GM19372 (cell line): Measurements from ENCODE around the gene LRRC61.
A peak's percentile ranks its signal among the peaks of the same experiment; 100 is the strongest.
"Not testable (repeated sequence)": the region's sequence is repeated elsewhere in the genome, so short reads cannot be mapped to it uniquely, and the experiment has no call there.

ENCODE experiments used
- ATAC-seq: cut with Tn5 transposase; IDR thresholded peaks from one replicate; pipeline ENCODE4 v1.9.1; 2021; ENCODE audit warnings: mild to moderate bottlenecking, low read depth, moderate library complexity; ENCODE audit not compliant: unreplicated experiment

LRRC61 gene, protein sequence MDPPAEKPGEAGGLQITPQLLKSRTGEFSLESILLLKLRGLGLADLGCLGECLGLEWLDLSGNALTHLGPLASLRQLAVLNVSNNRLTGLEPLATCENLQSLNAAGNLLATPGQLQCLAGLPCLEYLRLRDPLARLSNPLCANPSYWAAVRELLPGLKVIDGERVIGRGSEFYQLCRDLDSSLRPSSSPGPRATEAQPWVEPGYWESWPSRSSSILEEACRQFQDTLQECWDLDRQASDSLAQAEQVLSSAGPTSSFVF

DNA sequence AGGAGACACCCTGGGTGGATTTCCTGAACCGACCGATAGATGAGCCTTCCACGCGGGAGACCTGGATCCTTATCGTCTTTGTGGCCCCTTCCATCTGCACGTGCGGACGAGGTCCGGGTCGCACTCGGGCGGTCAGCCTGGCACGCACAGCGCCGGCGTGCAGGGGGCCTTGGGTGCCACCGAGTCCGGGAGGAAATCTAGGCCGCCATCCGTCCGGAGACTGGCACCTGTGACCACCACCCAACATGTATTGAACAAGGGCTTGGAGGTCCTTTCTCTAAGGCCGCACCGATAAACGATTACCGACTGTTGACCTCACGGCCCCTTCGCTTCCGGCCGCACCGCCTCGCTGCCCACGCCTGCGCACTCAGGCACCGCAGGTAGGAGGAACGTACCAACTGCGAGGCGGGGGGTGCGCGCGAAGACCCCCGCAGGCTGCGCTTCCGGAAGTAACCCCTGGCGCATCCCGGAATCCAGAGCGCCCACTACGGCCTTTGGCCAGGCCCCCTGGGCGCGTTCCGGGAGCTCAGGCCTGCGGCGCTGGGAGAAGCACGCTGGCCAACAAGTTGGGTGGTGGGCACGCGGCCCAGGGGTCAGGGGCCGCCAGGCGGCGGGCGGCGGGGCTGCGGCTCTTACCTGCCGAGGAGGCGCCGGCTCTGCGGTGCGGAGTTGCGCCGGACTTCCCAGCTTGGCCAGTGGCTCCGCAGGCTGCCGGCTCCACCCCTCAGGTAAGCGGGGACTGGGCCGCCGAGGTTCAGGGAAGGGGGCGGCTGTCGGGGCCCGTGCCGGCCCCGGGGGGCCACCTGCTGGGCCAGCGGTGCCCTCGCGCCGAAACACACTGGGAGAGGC lies at the start of gene LRRC61, which contains the start of gene ACTR3C:
Gene LRRC61 (plus strand): TSS at position 523 of the 849 bp plus-strand sequence. CDS start 13,507 bp downstream, outside the sequence.
Gene ACTR3C (minus strand): TSS at position 713 of the 849 bp plus-strand sequence. CDS start 28,249 bp downstream, outside the sequence.
- peak; percentile 57 for ATAC-seq

DNA sequence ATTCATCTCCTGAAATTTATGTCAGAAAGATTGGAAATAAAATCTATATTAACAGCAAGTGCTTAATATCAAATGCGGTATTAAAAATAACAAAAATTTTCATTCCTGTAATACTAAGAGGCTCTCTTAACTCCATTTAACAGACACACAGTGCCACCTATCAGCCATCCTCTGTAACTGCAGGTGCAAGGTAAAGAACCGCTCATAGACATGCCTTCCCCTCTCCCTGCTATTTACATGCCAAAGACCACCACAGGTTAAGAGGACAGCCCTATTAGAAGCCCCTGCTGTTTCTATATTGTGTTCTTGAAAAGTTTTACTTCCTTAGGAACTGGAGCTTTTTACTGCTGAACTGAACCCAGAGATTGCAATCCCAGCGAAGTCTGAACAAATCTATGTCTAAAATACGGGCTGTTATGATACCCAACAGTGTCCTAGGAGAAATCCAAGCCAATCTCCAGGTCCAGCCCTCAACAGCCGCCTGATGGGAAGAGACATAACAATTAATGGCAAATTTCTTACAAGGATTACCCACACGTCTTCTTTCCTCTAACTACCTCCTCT lies 46.9 kb upstream of the LRRC61 start:
- ATAC-seq, result peak; percentile 65

DNA sequence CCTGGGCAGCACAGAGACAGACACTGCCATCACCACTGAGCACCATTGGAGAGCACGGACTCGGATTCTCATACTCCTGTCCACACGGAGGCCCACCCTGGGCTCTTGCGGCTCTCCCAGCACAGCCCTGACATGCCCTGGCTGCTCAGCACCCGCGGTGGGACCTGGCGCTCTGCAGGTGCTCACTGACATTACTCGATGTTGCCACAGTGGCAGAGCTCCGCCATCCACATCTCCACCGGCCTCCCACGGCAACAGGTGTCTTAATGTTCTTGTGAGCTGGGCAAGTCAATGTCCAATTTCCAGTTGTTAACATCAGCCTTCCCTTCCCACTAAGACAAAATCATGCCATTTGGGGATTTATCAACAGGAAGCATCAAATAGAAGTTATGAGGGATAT lies 44.8 kb upstream of the LRRC61 start:
- ATAC-seq, result not testable (repeated sequence)

DNA sequence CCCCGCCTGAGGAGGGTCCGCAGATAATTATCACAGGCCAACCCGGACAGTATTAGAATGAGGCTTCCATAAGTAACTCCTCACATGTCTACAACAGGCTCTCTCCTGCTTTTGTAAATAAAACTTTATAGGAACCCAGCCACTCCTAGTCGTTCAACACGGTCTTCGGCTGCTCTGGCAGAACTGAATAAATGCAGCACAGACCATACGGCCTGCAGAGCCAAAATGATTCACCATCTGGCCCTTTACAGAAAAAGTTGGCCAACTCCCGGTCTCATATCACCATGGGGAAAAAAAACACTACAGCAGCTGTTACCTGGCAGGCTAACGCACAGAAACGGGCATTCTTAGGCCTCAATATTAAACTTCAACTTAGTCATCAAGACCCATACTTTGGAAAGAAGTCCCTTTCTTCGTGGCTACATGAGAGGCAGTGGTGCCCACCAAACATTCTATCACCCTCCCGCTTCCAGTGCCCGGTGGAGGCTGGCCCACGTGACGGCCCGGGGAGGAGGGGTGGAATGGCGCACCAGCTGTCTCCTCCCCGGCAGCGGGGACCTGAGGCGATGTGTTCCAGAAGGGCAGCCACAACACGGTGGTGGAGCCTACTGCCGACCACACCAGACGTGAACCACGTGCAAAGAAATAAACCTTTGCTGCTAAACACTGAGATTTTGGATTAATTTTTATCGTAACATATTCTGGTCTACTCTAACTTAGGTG lies 41.3 kb upstream of the LRRC61 start:
- ATAC-seq, result not testable (repeated sequence)

DNA sequence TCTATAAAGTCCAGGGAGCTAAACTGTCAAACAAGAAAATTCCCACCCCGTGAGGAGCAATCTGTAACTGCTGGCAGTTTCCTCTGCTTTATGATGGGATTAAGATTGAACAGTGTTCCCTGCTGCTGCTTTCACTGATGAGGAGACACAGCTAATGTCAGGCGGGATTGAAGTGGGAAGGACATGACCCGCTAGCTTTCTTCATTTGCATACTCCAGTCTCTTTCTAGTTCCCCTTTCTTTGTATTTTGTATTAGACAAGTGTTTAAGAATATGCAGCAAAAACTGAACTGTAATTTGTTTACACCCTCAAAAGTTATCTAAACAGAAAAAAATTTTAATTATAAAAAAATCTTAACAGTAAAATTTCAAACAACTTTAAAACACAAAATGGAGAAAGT lies 40.0 kb upstream of the LRRC61 start:
- not testable (repeated sequence) for ATAC-seq

DNA sequence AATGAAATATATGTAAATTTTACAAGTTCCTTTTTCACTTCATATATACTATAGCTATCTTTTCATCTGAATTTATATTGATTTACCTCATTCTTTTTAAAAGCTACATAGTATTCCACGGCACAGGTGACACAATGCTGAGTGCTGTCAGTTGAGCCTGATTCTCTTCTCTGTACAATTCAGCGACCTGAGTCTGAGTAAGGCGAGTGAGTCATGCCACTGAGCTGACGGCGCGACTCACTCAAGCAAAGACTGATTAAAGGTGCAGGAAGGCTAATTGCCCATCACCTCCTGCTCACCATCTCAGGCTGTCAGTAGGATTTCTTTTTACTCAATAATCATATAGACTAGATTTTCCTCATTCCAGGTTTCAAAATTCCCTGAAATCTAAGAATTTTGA lies 39.5 kb upstream of the LRRC61 start:
- ATAC-seq, result not testable (repeated sequence)

DNA sequence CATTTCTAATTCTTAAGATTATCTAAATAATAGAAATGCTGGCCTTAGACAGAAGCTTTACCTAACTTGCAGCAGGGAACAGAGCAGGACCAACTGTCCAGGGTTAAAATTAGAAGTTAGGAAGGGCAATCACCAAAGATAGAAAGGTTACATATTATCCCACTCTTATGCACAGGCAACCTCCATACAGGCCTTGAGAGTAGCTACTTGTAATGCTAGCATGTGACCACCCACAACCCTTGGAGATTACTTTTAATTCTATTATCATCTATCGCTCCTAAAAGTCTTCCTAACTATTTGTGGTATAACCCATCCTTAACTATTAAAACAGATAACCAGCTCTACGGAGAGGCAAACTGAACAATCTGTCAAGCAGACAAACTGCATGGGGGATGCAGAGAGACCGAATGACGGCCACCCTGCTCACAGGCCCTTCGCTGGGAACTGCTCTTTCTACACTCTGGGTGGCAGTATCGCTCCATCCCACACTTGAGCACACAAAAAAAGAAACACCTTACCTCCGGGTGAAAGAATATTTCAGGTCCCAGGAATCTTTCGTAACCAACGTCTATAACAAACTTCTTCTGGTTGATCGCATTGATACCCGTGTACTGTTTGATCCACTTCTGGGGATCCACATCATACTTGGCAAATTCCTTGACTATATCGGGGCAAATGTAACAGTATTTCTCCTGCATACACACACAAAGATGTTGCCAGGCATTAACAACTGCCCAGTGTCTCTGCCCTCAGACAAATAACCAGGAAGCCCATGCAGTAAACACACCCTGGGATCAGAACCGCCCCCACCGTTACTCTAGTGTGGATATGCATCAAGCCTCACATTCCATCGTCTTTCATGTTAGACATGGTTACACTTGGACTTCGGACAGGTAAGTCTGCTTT lies 37.1 kb upstream of the LRRC61 start:
- not testable (repeated sequence) for ATAC-seq

DNA sequence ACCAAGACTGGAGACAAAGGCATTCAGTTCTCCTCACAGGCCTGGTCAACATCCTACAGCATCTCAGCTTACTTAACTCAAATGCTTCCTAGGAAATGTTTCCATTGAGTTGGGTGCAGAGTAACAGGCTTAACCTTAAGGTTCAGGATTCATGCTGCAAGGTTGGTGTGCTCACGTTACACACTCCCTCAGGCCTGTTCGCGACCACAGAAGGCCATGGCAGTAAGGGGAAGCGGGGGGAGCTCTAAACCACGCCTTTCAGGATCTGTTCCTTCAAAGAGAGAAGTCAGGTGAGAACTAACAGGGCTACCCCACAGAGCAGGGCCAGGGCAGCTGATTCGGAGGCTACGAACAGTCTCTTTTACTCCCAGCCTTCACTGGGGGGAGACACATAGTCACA lies 35.3 kb upstream of the LRRC61 start:
- ATAC-seq, result not testable (repeated sequence)

DNA sequence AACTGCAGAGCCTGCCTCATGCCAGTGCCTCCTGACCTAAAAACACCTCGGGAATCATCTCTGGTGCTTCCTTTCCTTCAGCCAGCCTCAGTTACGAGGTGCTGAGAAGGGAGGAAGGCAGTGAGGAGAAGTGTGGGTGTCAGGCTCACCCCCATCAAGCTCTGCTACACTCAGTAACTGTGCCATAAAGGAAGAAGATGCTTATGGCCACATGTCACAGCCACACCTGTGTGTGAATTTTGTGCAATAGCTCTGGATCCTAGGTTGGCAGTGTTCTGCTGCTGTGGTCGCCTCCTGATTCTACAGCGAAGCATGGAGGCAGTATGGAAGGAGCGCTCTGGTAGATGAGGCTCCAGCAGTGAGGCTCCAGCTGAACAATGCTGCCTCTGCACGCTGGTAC lies 34.3 kb upstream of the LRRC61 start:
- not testable (repeated sequence) for ATAC-seq

DNA sequence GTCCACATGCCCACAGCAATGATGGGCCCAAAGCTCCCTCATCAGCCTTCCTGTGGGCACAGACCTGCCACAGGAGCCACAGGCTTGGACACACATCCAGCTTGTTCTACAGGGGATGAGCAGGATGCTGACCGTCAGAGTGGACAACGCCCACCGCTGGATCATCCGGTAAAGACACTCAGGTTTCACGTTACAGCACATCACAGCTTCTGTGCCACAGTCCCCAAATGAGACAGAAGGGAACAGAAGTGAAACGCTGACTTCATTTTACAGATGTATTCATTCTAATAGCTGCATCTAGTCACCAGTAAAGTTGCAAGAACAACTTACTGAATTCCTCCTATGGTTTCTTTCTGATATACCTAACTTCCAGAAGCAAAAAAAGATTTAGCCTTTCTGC lies 32.8 kb upstream of the LRRC61 start:
- ATAC-seq, result not testable (repeated sequence)

DNA sequence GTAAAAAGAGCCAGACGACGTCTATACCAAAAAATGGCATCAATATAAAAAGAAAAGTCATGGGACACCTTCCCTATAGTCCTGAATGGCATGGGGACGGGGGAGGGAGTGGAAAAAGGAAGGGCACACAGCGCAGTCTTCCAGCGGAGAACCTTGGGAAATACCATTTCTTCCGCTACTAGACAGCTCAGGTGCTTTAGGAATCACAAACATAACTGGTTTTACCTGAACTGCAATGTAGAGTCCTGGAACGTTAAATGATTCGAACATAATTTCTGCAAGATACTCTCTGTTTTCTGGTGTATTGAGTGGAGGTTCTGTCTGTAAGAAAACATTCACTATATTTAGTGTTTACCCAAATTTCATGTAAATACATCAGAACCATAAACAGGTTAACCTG lies 28.1 kb upstream of the LRRC61 start:
- not testable (repeated sequence) for ATAC-seq

DNA sequence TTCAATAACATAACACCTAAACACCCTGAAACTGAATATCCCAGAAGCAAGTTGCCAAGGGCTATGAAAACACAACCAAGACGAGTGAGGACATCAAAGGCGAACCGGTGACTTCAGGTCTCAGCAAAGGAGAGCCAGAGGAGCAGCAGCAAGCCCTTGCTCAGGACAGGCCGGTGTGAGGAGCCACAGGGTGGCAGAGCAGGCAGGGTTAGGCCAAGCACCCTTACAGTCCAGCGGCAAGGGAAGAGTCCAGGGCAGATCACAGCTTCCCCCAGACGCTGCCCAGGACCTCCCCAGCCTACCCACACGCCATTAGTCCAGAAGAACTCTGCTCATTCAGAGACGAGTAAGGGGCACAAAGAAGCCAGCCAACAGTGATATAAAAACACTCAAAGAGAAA lies 27.5 kb upstream of the LRRC61 start:
- ATAC-seq, result not testable (repeated sequence)

DNA sequence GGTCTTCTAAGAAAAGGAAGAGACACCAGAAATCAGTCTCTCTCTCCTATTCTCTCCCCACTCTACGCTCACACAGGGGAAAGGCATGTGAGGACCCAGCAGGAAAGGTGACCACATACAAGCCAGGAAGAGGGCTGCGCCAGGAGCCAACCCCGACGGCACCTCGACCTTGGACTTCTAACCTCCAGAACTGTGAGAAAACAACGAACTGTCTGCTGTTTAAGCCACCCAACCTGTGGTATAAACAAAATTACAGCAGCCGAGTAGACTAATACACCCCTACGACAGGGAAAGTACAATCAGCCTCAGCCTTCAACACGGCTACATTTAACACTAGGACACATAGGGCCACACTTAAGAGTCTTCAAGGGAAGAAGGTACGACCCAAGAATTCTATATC lies 26.4 kb upstream of the LRRC61 start:
- ATAC-seq, result not testable (repeated sequence)

DNA sequence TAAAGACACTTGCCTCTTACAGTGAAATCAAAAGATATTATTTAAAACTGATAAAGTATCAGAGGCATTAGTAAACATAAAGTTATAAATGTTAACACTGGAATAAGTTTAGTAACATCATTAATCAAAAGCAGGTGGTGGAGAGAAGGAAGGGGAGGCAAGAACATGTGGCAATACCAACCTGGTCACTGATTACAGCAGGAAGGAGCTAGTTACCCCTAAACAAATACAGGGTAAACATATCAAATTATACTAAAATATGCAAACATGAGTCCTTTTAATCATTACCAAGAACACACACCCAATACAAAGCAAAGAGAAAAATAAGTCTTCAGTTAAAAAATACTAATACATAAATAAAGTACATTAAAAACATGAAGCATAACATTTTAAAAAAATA lies 25.2 kb upstream of the LRRC61 start:
- ATAC-seq, result not testable (repeated sequence)

DNA sequence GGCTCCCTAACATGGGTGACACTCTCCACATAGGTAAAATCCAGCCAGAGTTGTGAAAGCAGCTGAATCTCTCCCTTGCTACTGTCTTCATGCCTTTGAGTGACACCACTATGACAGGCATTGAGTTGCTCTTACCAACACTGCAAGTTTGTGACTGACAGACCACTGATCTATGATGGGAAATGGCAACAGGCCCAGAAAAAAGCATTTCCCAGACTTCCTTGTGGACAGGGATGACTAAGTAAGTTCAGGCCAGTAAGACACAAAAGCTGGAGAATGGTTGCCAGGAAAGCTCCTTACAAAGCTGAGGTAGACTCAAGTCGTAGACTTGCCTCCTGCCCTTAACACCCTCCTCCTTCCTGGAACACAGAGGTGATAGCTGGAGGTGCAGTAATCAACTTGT lies 20.2 kb upstream of the LRRC61 start:
- ATAC-seq, result not testable (repeated sequence)

DNA sequence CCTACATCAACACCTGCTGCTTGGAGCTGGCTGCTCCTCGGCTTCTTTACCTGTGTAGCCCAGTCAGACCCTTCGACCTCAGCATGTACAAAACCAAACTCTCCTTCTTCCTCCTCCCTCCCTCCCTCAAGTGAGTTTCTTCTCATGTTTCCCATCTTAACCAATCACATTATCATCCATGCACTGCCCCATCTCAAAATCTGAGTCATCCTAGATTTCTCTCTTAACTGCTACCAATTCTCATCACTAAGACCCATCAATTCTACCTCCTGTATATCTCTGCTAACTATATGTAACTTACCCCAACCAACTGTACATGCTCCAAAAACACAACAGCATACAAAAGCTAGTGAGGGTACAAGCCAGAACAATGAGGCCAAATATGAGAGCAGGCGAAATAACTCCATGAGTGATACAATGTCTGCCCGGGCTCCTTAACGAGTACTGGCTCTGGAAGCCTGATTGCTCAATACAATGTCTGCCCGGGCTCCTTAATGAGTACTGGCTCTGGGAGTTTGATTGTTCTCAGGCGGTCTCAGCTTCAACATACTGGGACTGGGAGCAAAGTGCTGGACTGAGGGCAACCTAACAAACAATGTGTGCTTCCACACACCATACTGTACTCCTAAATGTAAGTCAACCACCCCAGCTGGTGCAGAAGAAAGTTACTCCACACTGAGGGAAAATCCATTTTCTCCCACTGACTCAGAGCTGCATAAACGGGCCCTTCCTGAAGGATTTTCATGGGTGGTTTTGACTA lies 18.5 kb upstream of the LRRC61 start:
- ATAC-seq, result not testable (repeated sequence)

DNA sequence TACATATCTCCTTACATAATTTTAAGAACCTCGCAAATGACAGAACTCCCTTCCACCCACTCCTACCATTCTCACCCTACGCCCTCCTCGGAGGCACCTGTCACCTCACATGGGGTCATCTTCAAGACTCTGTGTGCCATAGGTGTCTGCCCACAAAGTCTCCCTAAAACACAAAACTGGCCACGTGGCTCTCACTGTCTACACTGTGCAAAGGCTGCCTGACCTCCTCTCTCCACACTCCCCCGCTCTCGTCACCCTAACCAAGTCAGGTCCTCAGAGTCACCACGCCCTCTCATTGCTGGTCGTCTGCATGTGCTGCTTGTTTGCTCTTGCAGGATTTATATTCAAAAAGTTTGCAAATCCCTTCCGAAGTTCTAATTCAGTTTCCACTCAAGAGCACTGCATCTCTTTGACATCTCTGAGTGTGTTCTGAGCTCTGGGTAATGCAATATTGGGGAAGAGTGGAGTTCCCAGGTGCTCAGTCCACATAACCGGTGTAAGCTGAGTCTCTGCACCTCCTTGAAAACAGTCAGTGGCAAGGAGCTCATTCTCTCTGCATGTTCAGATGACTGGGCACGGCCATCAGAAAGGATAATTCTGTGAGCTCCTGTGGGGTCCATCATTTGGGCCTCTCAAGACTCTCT lies 17.8 kb upstream of the LRRC61 start:
- not testable (repeated sequence) for ATAC-seq

DNA sequence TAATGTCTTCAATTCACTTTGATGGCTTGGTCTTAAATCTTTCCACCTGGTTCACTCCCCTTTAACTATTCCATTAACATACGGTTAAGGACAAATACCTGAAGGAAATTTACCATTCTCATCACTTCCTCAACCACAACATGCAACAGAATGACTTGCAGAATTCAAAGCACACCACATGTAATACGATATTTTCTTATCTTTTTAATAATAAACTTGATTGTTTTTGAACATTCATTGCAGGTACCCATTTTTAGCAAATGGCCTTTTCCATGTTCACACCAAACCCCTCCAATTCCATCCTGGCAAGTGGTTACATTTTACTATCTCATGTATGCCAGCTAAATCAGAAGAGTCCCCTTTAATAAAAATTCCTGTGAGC lies 17.3 kb upstream of the LRRC61 start:
- ATAC-seq, result not testable (repeated sequence)
